Astrocyte of the cerebellum (primary cell): Measurements from ENCODE around the gene RALGAPA2.

Source experiments
- DNase-seq: peaks from one replicate; pipeline ENCODE4 v3.0.0-alpha.2; 2011; ENCODE audit warnings: low read depth
- H3K4me3 ChIP-seq: 2 replicates; pipeline ENCODE4 v1.5.1; 2011; ENCODE audit warnings: mild to moderate bottlenecking, low read depth, low read length, moderate library complexity
- in situ Hi-C: cut with HindIII; loops from 2 replicates; pipeline ENCODE4 v1.10.0; 2017; ENCODE audit warnings: low sequenced_read_pairs
- TF ChIP-seq, protein P1 (sequence below): IDR thresholded peaks from 2 replicates; pipeline ENCODE4 v1.5.1; 2012; ENCODE audit warnings: low read length, low read depth, moderate library complexity, mild to moderate bottlenecking; ENCODE audit errors: missing control alignments

The RALGAPA2 gene

DNA sequence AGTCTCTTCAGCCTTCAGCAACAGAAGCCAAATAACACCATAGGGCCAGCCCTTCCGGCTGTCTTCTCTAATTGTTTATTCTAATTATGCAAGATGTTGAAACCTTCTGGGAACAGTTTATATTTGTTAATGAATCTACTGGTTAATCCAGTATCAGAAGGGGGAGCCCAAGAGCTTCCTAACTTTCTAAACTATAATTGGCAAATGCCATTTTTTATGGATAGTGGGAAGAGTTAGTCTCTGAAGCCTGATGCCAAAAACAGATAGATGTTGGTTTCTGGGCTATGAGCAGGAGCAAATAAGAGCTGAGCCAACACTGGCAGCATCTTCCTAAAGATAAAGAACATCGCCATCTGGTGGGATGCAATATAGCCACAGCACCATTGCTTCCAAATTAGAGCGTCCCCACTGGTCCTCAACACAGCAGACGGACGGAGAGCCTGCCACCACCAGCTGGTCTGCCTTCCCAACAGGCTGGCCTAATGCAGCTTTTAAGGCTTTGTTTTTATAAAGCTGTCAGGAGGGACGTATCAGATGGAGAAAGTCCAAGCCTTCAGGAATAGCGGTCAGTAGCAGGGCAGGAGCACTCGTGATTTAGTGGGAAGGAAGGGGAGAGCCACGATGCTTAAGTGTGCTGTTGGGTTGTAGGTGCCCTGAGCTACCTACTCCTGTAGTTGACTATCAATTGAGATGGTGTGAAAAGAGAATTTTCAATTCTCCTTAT lies 118.8 kb downstream of the RALGAPA2 start:
- no peak for DNase-seq
- TF ChIP-seq, protein P1, sequence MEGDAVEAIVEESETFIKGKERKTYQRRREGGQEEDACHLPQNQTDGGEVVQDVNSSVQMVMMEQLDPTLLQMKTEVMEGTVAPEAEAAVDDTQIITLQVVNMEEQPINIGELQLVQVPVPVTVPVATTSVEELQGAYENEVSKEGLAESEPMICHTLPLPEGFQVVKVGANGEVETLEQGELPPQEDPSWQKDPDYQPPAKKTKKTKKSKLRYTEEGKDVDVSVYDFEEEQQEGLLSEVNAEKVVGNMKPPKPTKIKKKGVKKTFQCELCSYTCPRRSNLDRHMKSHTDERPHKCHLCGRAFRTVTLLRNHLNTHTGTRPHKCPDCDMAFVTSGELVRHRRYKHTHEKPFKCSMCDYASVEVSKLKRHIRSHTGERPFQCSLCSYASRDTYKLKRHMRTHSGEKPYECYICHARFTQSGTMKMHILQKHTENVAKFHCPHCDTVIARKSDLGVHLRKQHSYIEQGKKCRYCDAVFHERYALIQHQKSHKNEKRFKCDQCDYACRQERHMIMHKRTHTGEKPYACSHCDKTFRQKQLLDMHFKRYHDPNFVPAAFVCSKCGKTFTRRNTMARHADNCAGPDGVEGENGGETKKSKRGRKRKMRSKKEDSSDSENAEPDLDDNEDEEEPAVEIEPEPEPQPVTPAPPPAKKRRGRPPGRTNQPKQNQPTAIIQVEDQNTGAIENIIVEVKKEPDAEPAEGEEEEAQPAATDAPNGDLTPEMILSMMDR: peak; percentile 69
- no peak overlapping the region for H3K4me3 ChIP-seq
- in situ Hi-C loops: no loop called here

DNA sequence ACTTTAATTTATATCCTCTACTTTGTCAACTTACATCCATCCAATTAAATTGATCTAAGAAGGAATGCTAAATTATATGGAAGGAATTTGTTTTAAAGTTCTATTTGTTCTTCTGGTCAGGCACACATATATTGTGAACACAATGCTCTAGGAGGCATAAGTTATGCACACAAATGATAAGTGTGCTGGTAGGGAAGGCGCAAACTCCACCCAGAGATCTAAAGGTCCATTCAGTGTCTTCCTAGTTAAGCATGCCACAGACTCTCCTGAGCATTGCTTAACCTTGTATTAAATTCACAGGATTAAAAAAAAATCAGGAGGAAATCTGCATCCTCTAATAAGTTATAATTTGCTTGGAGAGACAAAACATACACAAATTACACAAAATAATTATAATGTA lies 127.3 kb downstream of the RALGAPA2 start:
- TF ChIP-seq, protein P1: no peak
- in situ Hi-C loops: no loop called here
- no peak for DNase-seq
- H3K4me3 ChIP-seq: no peak overlapping the region

DNA sequence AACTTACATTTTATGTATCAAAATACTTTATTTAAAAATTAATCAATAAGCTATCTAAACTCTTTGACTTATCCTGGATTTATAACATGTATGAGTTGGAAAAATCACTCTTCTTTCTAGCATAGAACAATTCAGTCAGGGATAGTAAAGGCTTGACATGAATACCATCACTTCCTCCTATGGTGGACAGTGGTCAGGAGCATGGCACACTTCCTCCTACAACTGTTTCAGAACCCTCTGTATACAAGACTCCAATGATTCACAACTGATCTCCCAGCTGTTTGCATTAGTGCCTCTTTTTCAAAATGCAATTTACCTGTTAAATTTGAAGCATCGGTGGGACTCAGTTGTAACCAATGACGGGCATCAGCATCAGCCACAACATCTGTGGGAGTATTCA lies 129.7 kb downstream of the RALGAPA2 start:
- TF ChIP-seq, protein P1: no peak
- DNase-seq: no peak
- in situ Hi-C loops: no loop called here
- H3K4me3 ChIP-seq: no peak overlapping the region

DNA sequence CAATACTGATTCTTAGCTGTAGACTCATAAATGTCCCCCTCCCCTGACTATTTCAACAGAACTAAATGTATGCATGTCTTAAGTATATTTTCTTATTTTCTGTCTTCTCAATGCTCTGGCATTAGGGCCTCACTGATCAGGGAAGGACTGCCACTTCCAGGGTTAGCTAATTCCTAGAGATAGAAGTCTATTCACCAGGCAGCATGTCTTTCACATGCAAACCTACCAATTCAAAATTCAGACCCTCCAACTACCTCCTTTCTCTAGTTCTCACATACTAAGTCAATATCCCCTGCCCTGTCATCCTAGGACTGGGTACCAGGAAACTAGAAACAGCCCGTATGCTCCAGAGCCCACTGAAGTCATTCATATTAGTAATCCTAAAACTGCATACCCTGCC lies 132.3 kb downstream of the RALGAPA2 start:
- in situ Hi-C loops: no loop called here

DNA sequence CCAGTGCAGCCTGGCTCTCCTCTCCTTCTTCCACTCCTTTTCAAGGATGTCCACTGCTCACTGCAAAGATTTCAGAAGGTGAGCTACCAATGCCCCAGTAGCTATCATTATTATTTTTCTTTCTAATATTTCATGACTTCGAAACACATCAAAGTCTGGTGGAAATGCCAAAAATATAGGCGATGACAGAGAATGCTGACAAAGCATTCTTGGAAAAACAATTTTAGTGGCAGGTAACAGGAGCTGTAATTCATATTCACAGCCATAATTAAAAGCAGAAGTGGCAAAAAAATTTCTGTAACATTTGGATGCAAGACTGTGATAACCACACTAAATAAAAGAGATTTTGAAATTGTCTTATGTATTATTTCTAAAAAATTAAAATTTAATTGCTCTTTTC lies 133.6 kb downstream of the RALGAPA2 start:
- TF ChIP-seq, protein P1: no peak
- no peak overlapping the region for H3K4me3 ChIP-seq
- no peak for DNase-seq
- in situ Hi-C loops: no loop called here

More for the DNA sequence above, 132.3 kb downstream of the RALGAPA2 start:
- H3K4me3 ChIP-seq: no peak overlapping the region
- TF ChIP-seq, protein P1: no peak
- no peak for DNase-seq

DNA sequence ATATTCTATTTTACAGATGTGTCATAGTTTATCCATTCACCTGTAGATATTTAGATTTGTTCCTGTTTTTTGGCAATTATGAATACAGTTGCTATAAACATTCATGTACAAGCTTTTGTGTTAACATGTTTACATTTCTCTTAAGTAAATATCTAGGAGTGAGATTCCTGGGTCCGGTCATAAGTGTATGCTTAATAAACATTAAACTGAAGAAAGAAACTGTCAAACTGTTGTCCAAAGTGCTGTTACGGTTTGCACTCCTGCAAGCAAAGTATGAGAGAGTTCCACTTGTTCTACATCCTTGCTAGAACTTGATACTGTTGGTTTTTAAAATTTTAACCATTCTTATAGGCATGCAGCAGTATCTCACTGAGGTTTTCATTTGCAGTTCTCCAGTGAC lies 138.6 kb downstream of the RALGAPA2 start:
- H3K4me3 ChIP-seq: no peak overlapping the region
- DNase-seq: no peak
- TF ChIP-seq, protein P1: no peak
- in situ Hi-C loops: loop anchor here (25.0 kb wide), 2 partner anchors 211 to 486 kb away; partner anchors contain the start of gene INSM1
